GM06990 (cell line): Measurements from ENCODE around the gene SUV39H1.

Source experiments
- DNase-seq: peaks from one replicate; pipeline ENCODE4 v3.0.0-alpha.2; 2011; ENCODE audit not compliant: insufficient read length; ENCODE audit errors: extremely low read depth
- H3K27me3 ChIP-seq: replicated peaks from 2 replicates; pipeline ENCODE4 v1.6.0; 2011; ENCODE audit warnings: low read length; ENCODE audit not compliant: control insufficient read depth, insufficient read depth
- H3K36me3 ChIP-seq: 2 replicates; pipeline ENCODE4 v1.5.1; 2011; ENCODE audit warnings: low read length; ENCODE audit not compliant: control insufficient read depth, insufficient read depth
- H3K4me3 ChIP-seq: replicated peaks from 2 replicates; pipeline ENCODE4 v1.5.1; 2011; ENCODE audit warnings: low read depth, mild to moderate bottlenecking, control low read depth, low read length
- TF ChIP-seq, protein P1 (sequence below): IDR thresholded peaks from 2 replicates; pipeline ENCODE4 v1.5.1; 2011; ENCODE audit warnings: low read length, control low read depth, mild to moderate bottlenecking, inconsistent platforms; ENCODE audit not compliant: insufficient read depth, poor library complexity, severe bottlenecking

SUV39H1 gene

DNA sequence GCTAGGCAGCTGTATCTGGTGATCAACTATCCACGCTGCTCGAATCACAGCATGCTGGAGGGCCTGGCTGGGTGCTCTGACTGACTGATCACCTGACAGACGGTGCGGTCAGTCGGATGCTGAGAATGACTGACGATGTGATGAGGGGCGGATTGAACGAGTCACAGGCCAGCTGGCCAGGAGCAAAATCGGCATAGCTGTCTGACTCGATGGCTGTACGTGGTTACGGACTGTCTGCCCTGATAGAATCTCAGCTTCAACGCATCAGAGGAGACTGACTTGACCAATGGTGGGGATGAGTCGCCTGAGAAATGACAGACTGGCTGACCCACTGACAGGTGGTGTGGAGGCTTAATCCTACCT, 1.0 kb upstream of the SUV39H1 start:
- Histone ChIP-seq H3K4me3 (peak overlapping the region; percentile 60; the same call in 1 of the 2 replicates), H3K36me3 (no peaks in the 10 kb centered on the region; the same call in none of the 2 replicates), H3K27me3 (no peaks in the 10 kb centered on the region)
- DNase-seq: no peak
- TF ChIP-seq, protein P1, sequence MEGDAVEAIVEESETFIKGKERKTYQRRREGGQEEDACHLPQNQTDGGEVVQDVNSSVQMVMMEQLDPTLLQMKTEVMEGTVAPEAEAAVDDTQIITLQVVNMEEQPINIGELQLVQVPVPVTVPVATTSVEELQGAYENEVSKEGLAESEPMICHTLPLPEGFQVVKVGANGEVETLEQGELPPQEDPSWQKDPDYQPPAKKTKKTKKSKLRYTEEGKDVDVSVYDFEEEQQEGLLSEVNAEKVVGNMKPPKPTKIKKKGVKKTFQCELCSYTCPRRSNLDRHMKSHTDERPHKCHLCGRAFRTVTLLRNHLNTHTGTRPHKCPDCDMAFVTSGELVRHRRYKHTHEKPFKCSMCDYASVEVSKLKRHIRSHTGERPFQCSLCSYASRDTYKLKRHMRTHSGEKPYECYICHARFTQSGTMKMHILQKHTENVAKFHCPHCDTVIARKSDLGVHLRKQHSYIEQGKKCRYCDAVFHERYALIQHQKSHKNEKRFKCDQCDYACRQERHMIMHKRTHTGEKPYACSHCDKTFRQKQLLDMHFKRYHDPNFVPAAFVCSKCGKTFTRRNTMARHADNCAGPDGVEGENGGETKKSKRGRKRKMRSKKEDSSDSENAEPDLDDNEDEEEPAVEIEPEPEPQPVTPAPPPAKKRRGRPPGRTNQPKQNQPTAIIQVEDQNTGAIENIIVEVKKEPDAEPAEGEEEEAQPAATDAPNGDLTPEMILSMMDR: no peak

GRCh38 chrX:48695925-48696300, 621 bp upstream of the SUV39H1 start:
- no peaks in the 10 kb centered on the region; the same call in none of the 2 replicates for H3K36me3 ChIP-seq
- H3K4me3 ChIP-seq: peak overlapping the region; percentile 60
- TF ChIP-seq, protein P1: no peak
- no peak for DNase-seq
- no peaks in the 10 kb centered on the region for H3K27me3 ChIP-seq

- DNase-seq: peak; percentile 79
- TF ChIP-seq, protein P1: no peak
- Histone ChIP-seq H3K36me3 (no peaks in the 10 kb centered on the region; the same call in 1 of the 2 replicates), H3K27me3 (no peaks in the 10 kb centered on the region), H3K4me3 (peak overlapping the region; percentile 70)
These were observed 584 bp downstream of the SUV39H1 start for GRCh38 chrX:48696909-48697727.

GRCh38 chrX:48698306-48698705, 1.8 kb downstream of the SUV39H1 start:
- TF ChIP-seq, protein P1: no peak
- Histone ChIP-seq H3K4me3 (no peak overlapping the region), H3K36me3 (peaks cover 2% of the 10 kb centered on the region), H3K27me3 (no peaks in the 10 kb centered on the region)
- DNase-seq: no peak

DNA sequence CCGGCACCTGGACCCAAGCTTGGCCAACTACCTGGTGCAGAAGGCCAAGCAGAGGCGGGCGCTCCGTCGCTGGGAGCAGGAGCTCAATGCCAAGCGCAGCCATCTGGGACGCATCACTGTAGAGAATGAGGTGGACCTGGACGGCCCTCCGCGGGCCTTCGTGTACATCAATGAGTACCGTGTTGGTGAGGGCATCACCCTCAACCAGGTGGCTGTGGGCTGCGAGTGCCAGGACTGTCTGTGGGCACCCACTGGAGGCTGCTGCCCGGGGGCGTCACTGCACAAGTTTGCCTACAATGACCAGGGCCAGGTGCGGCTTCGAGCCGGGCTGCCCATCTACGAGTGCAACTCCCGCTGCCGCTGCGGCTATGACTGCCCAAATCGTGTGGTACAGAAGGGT, 3.7 kb downstream of the SUV39H1 start:
- no peak for DNase-seq
- H3K4me3 ChIP-seq: no peak overlapping the region
- H3K27me3 ChIP-seq: no peaks in the 10 kb centered on the region
- TF ChIP-seq, protein P1: no peak
- peaks cover 3% of the 10 kb centered on the region for H3K36me3 ChIP-seq
